Activated naive CD8-positive, alpha-beta T cell (primary cell): ENCODE results near the gene NEURL1B.
"Not testable (repeated sequence)": the region's sequence is repeated elsewhere in the genome, so short reads cannot be mapped to it uniquely, and the experiment has no call there.

Source experiments
- H3K27ac Mint-ChIP-seq: one replicate; pipeline ENCODE4 v1.8.0; 2021; ENCODE audit warnings: mixed read lengths
- H3K27me3 Mint-ChIP-seq: one replicate; pipeline ENCODE4 v1.8.0; 2021; ENCODE audit warnings: mixed read lengths
- H3K36me3 Mint-ChIP-seq: one replicate; pipeline ENCODE4 v1.8.0; 2021; ENCODE audit warnings: mixed read lengths
- H3K4me1 Mint-ChIP-seq: one replicate; pipeline ENCODE4 v1.8.0; 2021; ENCODE audit warnings: low read depth, mixed read lengths
- H3K4me3 Mint-ChIP-seq: one replicate; pipeline ENCODE4 v1.8.0; 2021; ENCODE audit warnings: mild to moderate bottlenecking, mixed read lengths
- H3K9me3 Mint-ChIP-seq: one replicate; pipeline ENCODE4 v1.8.0; 2021; ENCODE audit warnings: low read depth, mixed read lengths

NEURL1B gene

GRCh38 chr5:172666251-172666650, 25.2 kb downstream of the NEURL1B start:
- no peaks in the 10 kb centered on the region for H3K4me1 Mint-ChIP-seq
- no peaks in the 10 kb centered on the region for H3K36me3 Mint-ChIP-seq
- H3K27ac Mint-ChIP-seq = no peak overlapping the region
- H3K4me3 Mint-ChIP-seq = no peak overlapping the region
- H3K27me3 Mint-ChIP-seq = peaks cover 1% of the 10 kb centered on the region
- H3K9me3 Mint-ChIP-seq = no peaks in the 10 kb centered on the region

GRCh38 chr5:172667786-172668593, 26.9 kb downstream of the NEURL1B start:
- Mint-ChIP-seq H3K9me3 (no peaks in the 10 kb centered on the region), H3K27me3 (peaks cover 3% of the 10 kb centered on the region), H3K4me1 (no peaks in the 10 kb centered on the region), H3K4me3 (no peak overlapping the region), H3K27ac (no peak overlapping the region), H3K36me3 (no peaks in the 10 kb centered on the region)

DNA sequence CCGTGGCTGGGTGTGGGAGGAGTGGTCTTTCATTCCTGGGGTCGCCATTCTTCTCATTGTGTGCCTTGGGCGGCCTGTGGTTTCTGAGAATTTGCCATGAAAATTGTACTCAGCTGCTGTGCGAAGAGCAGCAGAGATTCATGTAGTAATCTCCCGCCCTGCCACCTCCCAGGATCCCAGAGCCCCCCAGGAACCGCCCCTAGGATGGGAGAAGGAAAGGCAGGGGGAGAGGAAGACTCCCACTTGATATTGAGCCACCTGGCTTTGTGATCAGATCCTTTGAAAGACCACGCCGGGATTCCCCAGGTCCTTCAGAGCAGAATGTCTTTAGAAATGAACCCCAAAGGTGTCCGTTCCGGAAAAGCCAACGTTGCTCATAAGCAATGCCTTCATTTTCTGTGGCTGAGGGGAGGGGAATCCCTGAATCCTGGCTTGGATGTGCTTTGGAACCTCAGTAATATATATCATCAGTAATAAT, 27.6 kb downstream of the NEURL1B start:
- Mint-ChIP-seq H3K4me3 (no peak overlapping the region), H3K36me3 (no peaks in the 10 kb centered on the region), H3K27ac (no peak overlapping the region), H3K4me1 (no peaks in the 10 kb centered on the region), H3K27me3 (peaks cover 3% of the 10 kb centered on the region), H3K9me3 (no peaks in the 10 kb centered on the region)

- H3K36me3 Mint-ChIP-seq = no peaks in the 10 kb centered on the region
- no peaks in the 10 kb centered on the region for H3K9me3 Mint-ChIP-seq
- no peaks in the 10 kb centered on the region for H3K4me1 Mint-ChIP-seq
- peaks cover 3% of the 10 kb centered on the region for H3K27me3 Mint-ChIP-seq
- H3K27ac Mint-ChIP-seq = no peak overlapping the region
- H3K4me3 Mint-ChIP-seq = no peak overlapping the region
Measured at GRCh38 chr5:172669386-172670004, 28.4 kb downstream of the NEURL1B start.

DNA sequence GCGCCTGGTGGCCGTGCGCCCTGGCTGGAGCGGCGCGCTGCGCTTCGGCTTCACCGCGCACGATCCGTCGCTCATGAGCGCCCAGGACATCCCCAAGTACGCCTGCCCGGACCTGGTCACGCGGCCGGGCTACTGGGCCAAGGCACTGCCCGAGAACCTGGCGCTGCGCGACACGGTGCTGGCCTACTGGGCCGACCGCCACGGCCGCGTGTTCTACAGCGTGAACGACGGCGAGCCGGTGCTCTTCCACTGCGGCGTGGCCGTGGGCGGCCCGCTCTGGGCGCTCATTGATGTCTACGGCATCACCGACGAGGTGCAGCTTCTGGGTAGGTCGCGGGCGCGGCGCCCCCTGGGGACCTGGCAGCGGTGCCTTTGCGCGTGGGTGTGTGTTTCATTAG, 28.9 kb downstream of the NEURL1B start:
- no peak overlapping the region for H3K27ac Mint-ChIP-seq
- H3K36me3 Mint-ChIP-seq = no peaks in the 10 kb centered on the region
- H3K9me3 Mint-ChIP-seq = no peaks in the 10 kb centered on the region
- H3K4me1 Mint-ChIP-seq = no peaks in the 10 kb centered on the region
- peaks cover 3% of the 10 kb centered on the region for H3K27me3 Mint-ChIP-seq
- H3K4me3 Mint-ChIP-seq = no peak overlapping the region

- Mint-ChIP-seq H3K4me1 (no peaks in the 10 kb centered on the region), H3K27me3 (peaks cover 3% of the 10 kb centered on the region), H3K9me3 (no peaks in the 10 kb centered on the region), H3K4me3 (no peak overlapping the region), H3K27ac (no peak overlapping the region), H3K36me3 (no peaks in the 10 kb centered on the region)
Measured at GRCh38 chr5:172670444-172670843, 29.4 kb downstream of the NEURL1B start.

DNA sequence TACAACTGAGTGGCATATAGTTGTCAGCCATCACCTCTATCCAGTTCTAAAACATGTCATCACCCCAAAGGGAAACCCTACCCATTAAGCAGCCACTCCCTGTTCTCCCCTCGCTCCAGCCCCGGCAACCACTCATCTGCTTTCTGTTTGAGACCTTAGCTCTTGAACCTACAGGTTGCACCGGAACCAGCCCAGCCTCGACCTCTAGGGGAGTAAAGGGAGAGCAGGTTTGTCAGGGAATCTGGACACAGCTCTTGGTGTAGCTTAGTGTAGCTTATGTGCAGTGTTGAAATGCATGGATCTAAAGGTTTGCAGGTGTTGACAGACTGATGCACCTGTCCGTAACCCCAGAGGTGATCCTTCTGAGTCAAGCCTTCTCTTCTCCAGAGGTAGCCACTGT, 30.0 kb downstream of the NEURL1B start:
- Mint-ChIP-seq H3K36me3 (no peaks in the 10 kb centered on the region), H3K27ac (no peak overlapping the region), H3K9me3 (no peaks in the 10 kb centered on the region), H3K4me1 (no peaks in the 10 kb centered on the region), H3K4me3 (no peak overlapping the region), H3K27me3 (peaks cover 2% of the 10 kb centered on the region)

- Mint-ChIP-seq H3K4me1 (no peaks in the 10 kb centered on the region), H3K9me3 (no peaks in the 10 kb centered on the region), H3K27me3 (peaks cover 2% of the 10 kb centered on the region)
Measured at GRCh38 chr5:172672681-172673080, 31.6 kb downstream of the NEURL1B start.

DNA sequence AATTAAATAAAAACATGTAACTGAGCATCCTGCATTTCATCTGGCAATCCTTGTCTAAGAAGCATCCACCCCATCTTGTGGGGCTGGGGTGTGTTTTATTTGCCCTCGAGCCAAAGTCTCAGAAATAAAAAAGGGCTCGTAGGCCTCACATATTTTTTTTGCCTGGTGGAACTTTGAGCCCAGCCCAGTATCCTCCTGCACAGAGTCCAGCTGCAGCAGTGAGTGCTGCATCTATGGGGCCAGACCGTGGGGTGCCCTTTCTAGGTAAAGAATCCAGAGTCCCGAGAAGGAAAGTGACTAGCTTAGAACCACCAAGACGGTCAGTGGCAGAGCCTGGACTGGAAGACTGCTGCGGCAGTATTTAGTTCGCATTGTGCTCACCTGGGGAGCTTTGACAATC, 33.1 kb downstream of the NEURL1B start:
- no peaks in the 10 kb centered on the region for H3K4me1 Mint-ChIP-seq
- no peaks in the 10 kb centered on the region for H3K9me3 Mint-ChIP-seq
- no peaks in the 10 kb centered on the region for H3K36me3 Mint-ChIP-seq
- no peak overlapping the region for H3K4me3 Mint-ChIP-seq
- H3K27ac Mint-ChIP-seq = no peak overlapping the region
- H3K27me3 Mint-ChIP-seq = peaks cover 2% of the 10 kb centered on the region

More at GRCh38 chr5:172672681-172673080, 31.6 kb downstream of the NEURL1B start:
- Mint-ChIP-seq H3K36me3 (no peaks in the 10 kb centered on the region), H3K4me3 (no peak overlapping the region), H3K27ac (no peak overlapping the region)

- Mint-ChIP-seq H3K27ac (no peak overlapping the region), H3K9me3 (no peaks in the 10 kb centered on the region), H3K36me3 (no peaks in the 10 kb centered on the region), H3K27me3 (peaks cover 2% of the 10 kb centered on the region), H3K4me1 (no peaks in the 10 kb centered on the region), H3K4me3 (no peak overlapping the region)
Measured at GRCh38 chr5:172676914-172677475, 35.9 kb downstream of the NEURL1B start.

- H3K36me3 Mint-ChIP-seq, H3K4me3 Mint-ChIP-seq, H3K27ac Mint-ChIP-seq, H3K4me1 Mint-ChIP-seq, H3K9me3 Mint-ChIP-seq, H3K27me3 Mint-ChIP-seq: not testable (repeated sequence)
Measured at GRCh38 chr5:172678362-172678874, 37.4 kb downstream of the NEURL1B start.

DNA sequence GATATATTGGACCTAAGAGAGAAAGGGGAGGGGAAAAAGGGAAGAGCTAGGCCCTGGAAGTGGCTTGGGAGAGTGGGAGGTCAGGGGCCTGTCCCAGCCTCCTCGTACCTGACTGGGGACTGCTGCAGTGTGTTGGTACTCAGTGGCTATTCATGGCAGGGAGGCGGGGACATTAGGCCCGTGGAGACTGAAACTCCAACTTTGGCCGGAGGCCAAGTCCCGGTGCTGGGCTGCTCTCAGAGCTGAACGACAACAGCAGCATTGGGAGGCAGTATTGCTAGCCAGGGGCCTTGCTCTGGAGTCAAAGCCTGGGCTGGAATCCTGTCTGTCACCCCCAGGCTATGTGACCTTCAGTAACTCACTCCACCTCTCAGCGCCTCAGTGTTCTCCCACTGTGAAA, 37.8 kb downstream of the NEURL1B start:
- no peaks in the 10 kb centered on the region for H3K27me3 Mint-ChIP-seq
- H3K4me3 Mint-ChIP-seq = no peak overlapping the region
- H3K9me3 Mint-ChIP-seq = no peaks in the 10 kb centered on the region
- H3K36me3 Mint-ChIP-seq = peaks cover 2% of the 10 kb centered on the region
- peaks cover 4% of the 10 kb centered on the region for H3K4me1 Mint-ChIP-seq
- H3K27ac Mint-ChIP-seq = no peak overlapping the region

DNA sequence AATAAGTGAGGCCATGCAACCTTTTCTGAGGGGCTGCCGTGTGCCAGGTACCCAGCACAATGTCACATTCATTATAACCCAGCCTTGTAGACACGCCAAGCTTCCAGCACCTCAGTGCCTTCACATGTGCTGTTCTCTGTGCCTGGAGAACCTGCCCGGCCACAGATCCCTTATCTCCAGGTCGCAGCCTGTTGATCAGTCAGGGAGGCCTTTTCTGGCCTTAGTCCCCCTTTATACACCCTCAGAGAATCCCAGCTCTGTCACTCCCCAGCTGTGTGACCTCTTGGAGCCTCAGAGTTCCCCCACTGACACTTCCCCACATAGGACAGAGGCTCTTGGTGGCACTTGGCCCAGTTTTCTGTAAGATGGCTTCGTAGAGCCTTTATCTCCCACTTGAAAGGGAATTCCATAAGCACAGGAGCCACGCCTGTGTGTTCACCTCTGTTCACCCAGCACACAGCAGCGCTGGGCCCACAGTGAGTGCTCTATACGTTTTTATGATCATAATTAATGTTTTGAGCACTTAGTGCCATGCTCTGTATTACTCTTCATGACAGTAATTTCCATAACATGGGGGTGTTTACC, 38.7 kb downstream of the NEURL1B start:
- H3K27me3 Mint-ChIP-seq = no peaks in the 10 kb centered on the region
- H3K36me3 Mint-ChIP-seq = peaks cover 2% of the 10 kb centered on the region
- no peaks in the 10 kb centered on the region for H3K9me3 Mint-ChIP-seq
- H3K4me3 Mint-ChIP-seq = no peak overlapping the region
- no peak overlapping the region for H3K27ac Mint-ChIP-seq
- H3K4me1 Mint-ChIP-seq = peaks cover 9% of the 10 kb centered on the region

DNA sequence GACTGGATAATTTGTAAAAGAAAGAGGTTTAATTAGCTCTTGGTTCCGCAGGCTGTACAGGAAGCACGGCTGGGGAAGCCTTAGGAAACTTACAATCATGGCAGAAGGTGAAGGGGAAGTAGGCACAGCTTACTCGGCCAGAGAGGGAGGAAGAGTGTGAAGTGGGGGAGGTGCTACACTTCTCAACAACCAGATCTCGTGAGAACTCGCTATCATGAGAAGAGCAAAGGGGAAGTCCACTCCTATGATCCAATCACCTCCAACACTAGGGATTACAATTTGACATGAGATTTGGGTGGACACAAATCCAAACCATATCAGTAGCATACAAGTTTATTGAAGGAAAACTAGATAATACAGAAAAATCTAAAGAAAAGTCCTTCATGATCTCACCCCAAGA, 39.9 kb downstream of the NEURL1B start:
- Mint-ChIP-seq H3K27ac (no peak overlapping the region), H3K36me3 (peaks cover 2% of the 10 kb centered on the region), H3K4me3 (no peak overlapping the region), H3K4me1 (peaks cover 9% of the 10 kb centered on the region), H3K27me3 (no peaks in the 10 kb centered on the region), H3K9me3 (no peaks in the 10 kb centered on the region)

DNA sequence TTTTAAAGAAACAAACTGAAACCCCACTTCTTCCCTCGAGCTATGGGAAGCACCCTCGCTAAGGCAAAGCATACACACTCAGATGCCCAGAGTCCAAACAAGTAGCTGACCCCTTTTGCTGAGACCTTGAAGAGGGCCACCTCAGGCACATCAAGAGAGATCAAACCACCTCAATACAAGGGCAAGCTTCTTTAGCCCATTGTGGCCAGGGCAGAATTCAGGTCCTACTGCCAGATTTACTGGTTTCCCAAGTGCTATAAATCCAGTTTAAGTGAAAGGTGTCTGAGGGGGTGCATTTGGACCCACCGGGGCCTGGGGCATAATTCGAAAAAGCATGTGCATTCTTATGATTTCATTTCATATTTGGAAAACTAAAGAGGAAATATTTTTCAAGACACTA, 40.4 kb downstream of the NEURL1B start:
- Mint-ChIP-seq H3K4me3 (no peak overlapping the region), H3K36me3 (peaks cover 2% of the 10 kb centered on the region), H3K27ac (no peak overlapping the region), H3K27me3 (no peaks in the 10 kb centered on the region), H3K9me3 (no peaks in the 10 kb centered on the region), H3K4me1 (peaks cover 9% of the 10 kb centered on the region)
